GM19035 (cell line): ENCODE data around the gene SDK2.

Experiments used
- ATAC-seq: cut with Tn5 transposase; IDR thresholded peaks from one replicate; pipeline ENCODE4 v1.9.1; 2021; ENCODE audit not compliant: unreplicated experiment

Gene SDK2

GRCh38 chr17:73356561-73357170 lies 287.6 kb downstream of the SDK2 start:
- ATAC-seq: no peak

- no peak for ATAC-seq
These were observed 289.6 kb downstream of the SDK2 start for GRCh38 chr17:73354423-73355284.

- ATAC-seq: no peak
These were observed 292.0 kb downstream of the SDK2 start for GRCh38 chr17:73352261-73352660.

- ATAC-seq: no peak
These were observed 292.5 kb downstream of the SDK2 start for GRCh38 chr17:73351764-73352163.

- ATAC-seq: no peak
These were observed 293.4 kb downstream of the SDK2 start for GRCh38 chr17:73350864-73351263.

- ATAC-seq: no peak
These were observed 294.6 kb downstream of the SDK2 start for GRCh38 chr17:73349647-73350046.

GRCh38 chr17:73349138-73349537 lies 295.1 kb downstream of the SDK2 start:
- no peak for ATAC-seq

- ATAC-seq: no peak
These were observed 295.5 kb downstream of the SDK2 start for GRCh38 chr17:73348829-73349095.

- ATAC-seq: no peak
These were observed 296.0 kb downstream of the SDK2 start for GRCh38 chr17:73348018-73348828.

- ATAC-seq: no peak
These were observed 296.9 kb downstream of the SDK2 start for GRCh38 chr17:73347351-73347750.

GRCh38 chr17:73346501-73347162 lies 297.6 kb downstream of the SDK2 start:
- ATAC-seq: no peak

- no peak for ATAC-seq
These were observed 300.3 kb downstream of the SDK2 start for GRCh38 chr17:73343739-73344454.

GRCh38 chr17:73343168-73343634 lies 301.0 kb downstream of the SDK2 start:
- no peak for ATAC-seq

GRCh38 chr17:73342541-73343167 lies 301.6 kb downstream of the SDK2 start:
- ATAC-seq: no peak

- no peak for ATAC-seq
These were observed 302.2 kb downstream of the SDK2 start for GRCh38 chr17:73342050-73342522.

- ATAC-seq: no peak
These were observed 302.7 kb downstream of the SDK2 start for GRCh38 chr17:73341350-73342049.

- ATAC-seq: no peak
These were observed 304.1 kb downstream of the SDK2 start for GRCh38 chr17:73340093-73340596.

GRCh38 chr17:73338566-73339197 lies 305.6 kb downstream of the SDK2 start:
- no peak for ATAC-seq

GRCh38 chr17:73338050-73338521 lies 306.2 kb downstream of the SDK2 start:
- ATAC-seq: no peak
